Duodenal mucosa (tissue), 2 donors: ENCODE results near the gene GOLGA3.
"Not testable (repeated sequence)": the region's sequence is repeated elsewhere in the genome, so short reads cannot be mapped to it uniquely, and the experiment has no call there.

Experiments
- H3K27ac ChIP-seq: one replicate; pipeline ENCODE4 v1.7.0; 2013; ENCODE audit warnings: low read depth, low read length
- H3K27me3 ChIP-seq, 2 donors: one replicate each; pipeline ENCODE4 v1.7.0; 2013; ENCODE audit warnings: low read length in 2 of 2, control low read depth in 1 of 2; ENCODE audit not compliant: insufficient read depth in 2 of 2, control insufficient read depth in 1 of 2
- H3K36me3 ChIP-seq, 2 donors: one replicate each; pipeline ENCODE4 v1.7.0; 2013; ENCODE audit warnings: low read length in 2 of 2, control low read depth in 1 of 2; ENCODE audit not compliant: insufficient read depth in 2 of 2, control insufficient read depth in 1 of 2
- H3K4me1 ChIP-seq, 2 donors: one replicate each; pipeline ENCODE4 v1.7.0; 2013; ENCODE audit warnings: low read length in 2 of 2, control low read depth in 1 of 2; ENCODE audit not compliant: insufficient read depth in 2 of 2, control insufficient read depth in 1 of 2
- H3K4me3 ChIP-seq, 2 donors: one replicate each; pipeline ENCODE4 v1.7.0; 2013; ENCODE audit warnings: low read length in 2 of 2, low read depth in 1 of 2
- H3K9ac ChIP-seq, 2 donors: one replicate each; pipeline ENCODE4 v1.7.0; 2013; ENCODE audit warnings: low read length in 2 of 2, low read depth in 1 of 2
- H3K9me3 ChIP-seq, 2 donors: one replicate each; pipeline ENCODE4 v1.7.0; 2013; ENCODE audit warnings: low read length in 2 of 2, control low read depth in 1 of 2; ENCODE audit not compliant: control insufficient read depth in 1 of 2

The GOLGA3 gene

GRCh38 chr12:132861558-132861957, 32.9 kb upstream of the GOLGA3 start:
- Histone ChIP-seq H3K9me3 (peaks cover 0 to 2% of the 10 kb centered on the region in 2 donors), H3K27me3 (no peaks in the 10 kb centered on the region), H3K27ac (no peak overlapping the region), H3K4me1 (no peaks in the 10 kb centered on the region), H3K4me3 (no peak overlapping the region), H3K9ac (no peak overlapping the region), H3K36me3 (peaks cover 29 to 65% of the 10 kb centered on the region in 2 donors)

DNA sequence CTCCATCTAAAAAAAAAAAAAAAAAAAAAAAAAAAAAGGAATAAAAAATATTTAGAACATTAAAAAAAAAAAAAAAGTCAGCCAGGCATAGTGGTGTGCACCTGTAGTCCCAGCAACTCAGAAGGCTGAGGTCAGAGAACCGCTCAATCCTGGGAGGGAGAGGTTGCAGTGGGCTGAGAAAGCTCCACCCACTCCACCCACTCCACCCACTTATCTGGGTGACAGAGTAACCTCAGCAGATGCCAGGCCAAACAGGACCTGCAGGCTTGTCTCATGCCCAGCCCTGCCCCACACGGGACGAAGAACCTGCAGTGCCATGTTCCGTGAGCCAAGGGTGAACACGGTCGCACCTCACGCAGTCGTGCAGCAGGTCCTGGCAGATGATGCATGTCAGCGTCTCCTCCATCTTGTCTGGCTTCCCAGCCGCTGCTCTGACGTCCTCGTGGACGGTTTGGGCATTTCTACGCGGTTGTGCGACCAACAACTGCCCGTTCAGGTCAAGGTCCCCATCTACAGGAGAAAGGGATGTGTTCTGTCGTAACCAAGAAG, 30.1 kb upstream of the GOLGA3 start:
- no peaks in the 10 kb centered on the region for H3K4me1 ChIP-seq
- H3K9me3 ChIP-seq: peaks cover 0 to 2% of the 10 kb centered on the region in 2 donors
- no peak overlapping the region for H3K9ac ChIP-seq
- H3K27ac ChIP-seq: no peak overlapping the region
- H3K27me3 ChIP-seq: no peaks in the 10 kb centered on the region
- H3K4me3 ChIP-seq: no peak overlapping the region
- H3K36me3 ChIP-seq: peaks cover 36 to 74% of the 10 kb centered on the region in 2 donors

GRCh38 chr12:132857019-132857418, 28.4 kb upstream of the GOLGA3 start:
- not testable (repeated sequence) for H3K27me3 ChIP-seq, H3K4me3 ChIP-seq, H3K4me1 ChIP-seq, H3K9me3 ChIP-seq, H3K27ac ChIP-seq, H3K9ac ChIP-seq
- H3K36me3 ChIP-seq: peaks cover 52 to 85% of the 10 kb centered on the region in 2 donors

DNA sequence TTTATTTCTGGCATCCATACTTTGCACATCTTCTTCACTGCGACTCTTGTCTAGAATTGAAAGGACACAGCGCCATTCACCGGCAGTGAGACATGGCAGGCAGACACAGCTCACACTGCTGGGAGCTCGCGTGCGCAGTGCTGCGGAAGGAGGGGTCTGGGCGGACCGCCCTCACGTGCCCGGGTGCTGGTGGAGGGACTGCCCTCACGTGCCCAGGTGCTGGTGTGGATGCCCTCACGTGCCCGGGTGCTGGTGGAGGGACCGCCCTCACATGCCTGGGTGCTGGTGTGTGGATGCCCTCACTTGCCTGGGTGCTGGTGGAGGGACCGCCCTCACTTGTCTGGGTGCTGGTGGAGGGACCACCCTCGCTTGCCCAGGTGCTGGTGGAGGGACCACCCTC, 27.9 kb upstream of the GOLGA3 start:
- Histone ChIP-seq H3K27me3 (no peaks in the 10 kb centered on the region), H3K4me1 (no peaks in the 10 kb centered on the region), H3K27ac (no peak overlapping the region), H3K9me3 (peaks cover 0 to 2% of the 10 kb centered on the region in 2 donors), H3K9ac (no peak overlapping the region), H3K36me3 (peaks cover 49 to 84% of the 10 kb centered on the region in 2 donors), H3K4me3 (no peak overlapping the region)

- H3K4me3 ChIP-seq, H3K27me3 ChIP-seq, H3K4me1 ChIP-seq, H3K9me3 ChIP-seq, H3K27ac ChIP-seq, H3K9ac ChIP-seq: not testable (repeated sequence)
- peaks cover 47 to 83% of the 10 kb centered on the region in 2 donors for H3K36me3 ChIP-seq
These were observed 26.5 kb upstream of the GOLGA3 start for GRCh38 chr12:132855211-132855610.

GRCh38 chr12:132853285-132854092, 24.8 kb upstream of the GOLGA3 start:
- H3K9ac ChIP-seq: no peak overlapping the region
- H3K9me3 ChIP-seq: no peaks in the 10 kb centered on the region
- H3K4me1 ChIP-seq: no peaks in the 10 kb centered on the region
- no peaks in the 10 kb centered on the region for H3K27me3 ChIP-seq
- H3K36me3 ChIP-seq: peaks cover 49 to 79% of the 10 kb centered on the region in 2 donors
- H3K27ac ChIP-seq: no peak overlapping the region
- no peak overlapping the region for H3K4me3 ChIP-seq

GRCh38 chr12:132852496-132852895, 23.8 kb upstream of the GOLGA3 start:
- no peak overlapping the region for H3K27ac ChIP-seq
- no peak overlapping the region for H3K4me3 ChIP-seq
- H3K36me3 ChIP-seq: peaks cover 54 to 79% of the 10 kb centered on the region in 2 donors
- no peak overlapping the region for H3K9ac ChIP-seq
- no peaks in the 10 kb centered on the region for H3K27me3 ChIP-seq
- no peaks in the 10 kb centered on the region for H3K4me1 ChIP-seq
- no peaks in the 10 kb centered on the region for H3K9me3 ChIP-seq

DNA sequence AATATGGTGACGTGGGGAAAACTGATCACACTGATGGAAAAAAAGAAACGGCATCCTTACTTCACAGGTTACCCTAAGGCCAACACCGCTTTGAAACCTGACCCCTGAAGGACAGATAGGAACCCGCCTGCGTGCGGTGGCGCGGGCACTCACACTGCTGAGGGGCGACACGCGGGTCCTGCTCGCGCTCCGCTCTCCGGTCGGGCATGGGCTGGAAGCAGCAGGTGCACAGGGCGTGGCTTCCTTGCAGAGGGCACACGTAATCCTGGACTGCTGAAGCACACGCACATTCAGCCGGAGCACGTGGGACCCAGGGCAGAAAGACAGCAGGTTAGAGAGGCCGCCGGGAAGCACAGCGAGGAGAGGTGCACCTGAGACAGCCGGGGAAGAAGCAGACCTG, 22.8 kb upstream of the GOLGA3 start:
- H3K27ac ChIP-seq: no peak overlapping the region
- no peaks in the 10 kb centered on the region for H3K9me3 ChIP-seq
- no peak overlapping the region for H3K9ac ChIP-seq
- peaks cover 56 to 79% of the 10 kb centered on the region in 2 donors for H3K36me3 ChIP-seq
- H3K27me3 ChIP-seq: no peaks in the 10 kb centered on the region
- no peaks in the 10 kb centered on the region for H3K4me1 ChIP-seq
- H3K4me3 ChIP-seq: no peak overlapping the region

GRCh38 chr12:132850291-132850690, 21.6 kb upstream of the GOLGA3 start:
- Histone ChIP-seq H3K9me3 (no peaks in the 10 kb centered on the region), H3K9ac (no peak overlapping the region), H3K4me3 (no peak overlapping the region), H3K27ac (no peak overlapping the region), H3K4me1 (no peaks in the 10 kb centered on the region), H3K36me3 (peaks cover 45 to 74% of the 10 kb centered on the region in 2 donors), H3K27me3 (no peaks in the 10 kb centered on the region)

- H3K4me1 ChIP-seq: no peaks in the 10 kb centered on the region
- no peaks in the 10 kb centered on the region for H3K27me3 ChIP-seq
- peaks cover 45 to 64% of the 10 kb centered on the region in 2 donors for H3K36me3 ChIP-seq
These were observed 19.9 kb upstream of the GOLGA3 start for GRCh38 chr12:132848521-132848920.

More at GRCh38 chr12:132848521-132848920, 19.9 kb upstream of the GOLGA3 start:
- Histone ChIP-seq H3K27ac (no peak overlapping the region), H3K4me3 (no peak overlapping the region), H3K9me3 (no peaks in the 10 kb centered on the region), H3K9ac (no peak overlapping the region)
